Neutrophil (primary cell): ENCODE results near the gene RFX4.

Source experiments
- H3K27ac ChIP-seq: fragments of 200-600 bp; sonication (generic); 2 replicates; pipeline ENCODE4 v1.5.1; 2016; ENCODE audit warnings: mild to moderate bottlenecking, moderate library complexity
- H3K27me3 ChIP-seq: fragments of 200-600 bp; sonication (generic); 2 replicates; pipeline ENCODE4 v1.6.0; 2016; ENCODE audit warnings: mild to moderate bottlenecking
- H3K36me3 ChIP-seq: fragments of 200-600 bp; sonication (generic); 2 replicates; pipeline ENCODE4 v1.5.1; 2017
- H3K4me1 ChIP-seq, 2 experiments: fragments of 200-600 bp in 1 of 2; sonication (generic) in 1 of 2; 1 replicate in 1 of 2; 2 replicates in 1 of 2; pipeline versions ENCODE4 v1.5.1 to v1.6.1; 2013 to 2016; ENCODE audit warnings: low read depth in 1 of 2, low read length in 1 of 2, mild to moderate bottlenecking in 1 of 2, moderate library complexity in 1 of 2; ENCODE audit not compliant: control insufficient read depth in 1 of 2, insufficient read depth in 1 of 2
- H3K4me3 ChIP-seq, 2 experiments: fragments of 200-600 bp in 1 of 2; sonication (generic) in 1 of 2; 1 replicate in 1 of 2; 2 replicates in 1 of 2; pipeline ENCODE4 v1.5.1; 2013 to 2016; ENCODE audit warnings: low read depth in 1 of 2, low read length in 1 of 2, mild to moderate bottlenecking in 1 of 2, moderate library complexity in 1 of 2
- H3K9me3 ChIP-seq: fragments of 200-600 bp; sonication (generic); 2 replicates; pipeline ENCODE4 v1.5.1; 2016
- CTCF ChIP-seq: fragments of 200-600 bp; sonication (generic); IDR thresholded peaks from 2 replicates; pipeline ENCODE4 v1.5.1; 2016; ENCODE audit warnings: antibody characterized with exemption

Gene RFX4

GRCh38 chr12:106582249-106582591, 584 bp upstream of the RFX4 start:
- H3K4me3 ChIP-seq: no peak overlapping the region
- H3K27ac ChIP-seq: no peak overlapping the region
- no peaks in the 10 kb centered on the region for H3K4me1 ChIP-seq
- no peak for TF ChIP-seq CTCF
- H3K27me3 ChIP-seq: peaks cover 100% of the 10 kb centered on the region
- no peaks in the 10 kb centered on the region for H3K9me3 ChIP-seq
- no peaks in the 10 kb centered on the region for H3K36me3 ChIP-seq

GRCh38 chr12:106583242-106584103, 669 bp downstream of the RFX4 start:
- no peaks in the 10 kb centered on the region for H3K4me1 ChIP-seq
- H3K27me3 ChIP-seq: peaks cover 100% of the 10 kb centered on the region

GRCh38 chr12:106584104-106585064, 1.6 kb downstream of the RFX4 start:
- no peaks in the 10 kb centered on the region for H3K4me1 ChIP-seq
- no peaks in the 10 kb centered on the region for H3K36me3 ChIP-seq
- H3K27ac ChIP-seq: no peak overlapping the region
- no peak for TF ChIP-seq CTCF
- no peak overlapping the region for H3K4me3 ChIP-seq
- no peaks in the 10 kb centered on the region for H3K9me3 ChIP-seq
- peaks cover 100% of the 10 kb centered on the region for H3K27me3 ChIP-seq

More at GRCh38 chr12:106583242-106584103, 669 bp downstream of the RFX4 start:
- no peak for TF ChIP-seq CTCF
- no peaks in the 10 kb centered on the region for H3K36me3 ChIP-seq
- no peaks in the 10 kb centered on the region for H3K9me3 ChIP-seq
- no peak overlapping the region for H3K27ac ChIP-seq
- no peak overlapping the region for H3K4me3 ChIP-seq

DNA sequence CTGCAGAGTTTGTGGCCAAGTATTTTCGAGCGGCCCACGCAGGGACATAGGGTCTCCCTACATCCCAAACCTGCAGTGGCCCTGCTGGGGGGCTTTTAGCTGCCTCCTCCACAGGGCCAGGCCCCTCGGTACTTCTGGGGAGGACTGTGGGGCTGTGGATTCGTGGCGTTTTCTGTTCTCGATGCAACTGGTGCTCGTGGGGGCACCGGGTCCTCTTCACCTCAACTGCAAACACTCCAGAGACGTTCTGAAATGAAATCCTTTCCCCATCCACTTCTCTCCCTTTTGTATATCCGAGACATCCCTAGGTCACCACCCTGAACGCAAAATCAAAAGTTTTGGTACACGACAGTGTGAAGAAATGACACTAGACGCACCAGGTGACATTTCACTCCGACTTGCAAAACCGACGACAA, 2.3 kb downstream of the RFX4 start:
- Histone ChIP-seq H3K9me3 (no peaks in the 10 kb centered on the region), H3K27ac (no peak overlapping the region), H3K36me3 (no peaks in the 10 kb centered on the region), H3K27me3 (peaks cover 100% of the 10 kb centered on the region), H3K4me1 (no peaks in the 10 kb centered on the region), H3K4me3 (no peak overlapping the region)
- TF ChIP-seq CTCF: no peak

DNA sequence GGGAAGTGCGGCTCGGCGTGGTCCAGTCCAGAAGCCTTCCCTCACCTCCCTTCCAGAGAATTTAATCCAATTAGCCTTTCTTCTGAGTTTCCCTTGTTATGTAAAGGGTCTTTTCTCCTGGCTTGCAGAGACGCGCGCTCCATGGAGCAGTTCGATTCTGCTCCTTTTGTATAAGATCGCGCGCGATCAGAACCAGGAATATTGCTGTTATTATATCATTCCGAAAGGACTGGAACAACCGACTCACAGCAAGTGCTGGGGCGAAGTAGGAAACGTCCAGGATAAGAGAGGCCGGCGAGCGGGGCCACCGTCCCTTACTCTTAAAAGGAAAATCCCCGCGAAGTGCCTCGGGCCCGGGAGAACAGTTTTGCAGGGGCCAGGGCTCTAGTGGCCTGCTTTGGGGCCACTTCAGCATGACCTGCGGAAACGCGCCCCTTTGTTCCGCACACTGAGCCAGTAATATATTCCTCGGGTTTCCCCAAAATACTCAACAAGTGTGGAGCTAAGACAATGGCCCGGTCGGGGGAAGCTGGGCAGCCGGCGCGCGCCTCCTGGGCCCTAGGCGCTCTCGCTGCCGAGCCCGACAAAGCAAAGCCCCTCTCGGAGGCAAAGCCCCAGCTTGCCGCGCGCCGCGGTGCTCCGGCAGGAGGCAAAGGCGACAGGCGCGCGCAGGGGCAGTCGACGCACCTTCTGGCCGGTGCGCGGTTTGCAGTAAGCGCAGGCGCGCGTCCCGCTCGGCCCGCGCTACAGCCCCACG, 2.9 kb downstream of the RFX4 start:
- H3K4me1 ChIP-seq: no peaks in the 10 kb centered on the region
- peaks cover 100% of the 10 kb centered on the region for H3K27me3 ChIP-seq
- H3K27ac ChIP-seq: no peak overlapping the region
- H3K4me3 ChIP-seq: no peak overlapping the region
- TF ChIP-seq CTCF: no peak
- no peaks in the 10 kb centered on the region for H3K36me3 ChIP-seq
- H3K9me3 ChIP-seq: no peaks in the 10 kb centered on the region
